HepG2 (cell line): ENCODE measurements around the gene SLC41A1. TPM values are rescaled to one million over a fixed set of nuclear protein-coding genes. Genes with fewer than 3 reads are reported as not detected.

Experiments used
- BCL6 ChIP-seq: IDR thresholded peaks from 2 replicates; pipeline ENCODE4 v1.6.1; 2016; ENCODE audit warnings: missing genetic modification reagents, missing compliant biosample characterization
- CREM ChIP-seq, 2 experiments: sonication (generic) in 1 of 2; formaldehyde crosslinking in 1 of 2; IDR thresholded peaks; 2 replicates each; pipeline versions ENCODE4 v1.4.0 to v1.6.1; 2016 to 2020; ENCODE audit warnings: antibody characterized with exemption in 1 of 2, mild to moderate bottlenecking in 1 of 2, missing genetic modification reagents in 1 of 2
- EHMT2 ChIP-seq: fragments of 200-600 bp; sonication (generic); IDR thresholded peaks from 2 replicates; pipeline ENCODE4 v1.7.0; 2017; ENCODE audit warnings: antibody characterized with exemption, low read depth, low read length, borderline replicate concordance
- SOX13 ChIP-seq, 3 experiments: fragments of 450-650 bp in 1 of 3; sonication (generic) in 1 of 3; formaldehyde crosslinking in 1 of 3; IDR thresholded peaks in 2 of 3; conservative IDR thresholded peaks in 1 of 3; 2 replicates each; pipeline versions ENCODE4 v1.5.0 to v1.6.1; 2016 to 2020; ENCODE audit warnings: antibody characterized with exemption in 1 of 3, mild to moderate bottlenecking in 1 of 3, missing compliant biosample characterization in 1 of 3, missing genetic modification reagents in 1 of 3, moderate library complexity in 1 of 3
- ZFP36L2 ChIP-seq: sonication (generic); formaldehyde crosslinking; IDR thresholded peaks from 2 replicates; pipeline ENCODE4 v1.4.0; 2020; ENCODE audit warnings: missing genetic modification reagents
- ZNF20 ChIP-seq: sonication (generic); formaldehyde crosslinking; IDR thresholded peaks from 2 replicates; pipeline ENCODE4 v1.4.0; 2020; ENCODE audit warnings: mild to moderate bottlenecking, moderate library complexity, missing genetic modification reagents
- ZNF232 ChIP-seq: sonication (generic); formaldehyde crosslinking; IDR thresholded peaks from 2 replicates; pipeline ENCODE4 v1.4.0; 2020; ENCODE audit warnings: missing genetic modification reagents, borderline replicate concordance
- ZNF567 ChIP-seq: sonication (generic); formaldehyde crosslinking; IDR thresholded peaks from 2 replicates; pipeline ENCODE4 v1.8.1; 2023; ENCODE audit warnings: mild to moderate bottlenecking, missing genetic modification reagents, borderline replicate concordance
- polyA plus RNA-seq, 8 experiments: library from polyadenylated mRNA; depleted of rRNA in 3 of 8; stranded (reverse) in 7 of 8; unstranded in 1 of 8; fragments of >200 nt; fragmentation: Illumina TruSeq in 4 of 8; extraction: Trizol in 4 of 8; gene quantifications; 2 replicates each; pipeline versions ENCODE4 v1.2.1 to v1.2.3, GENCODE V29; 2011 to 2016; ENCODE audit warnings: low read depth in 4 of 8, missing spikeins in 1 of 8, mixed read lengths in 1 of 8; ENCODE audit not compliant: insufficient read depth in 1 of 8
- total RNA-seq, 5 experiments: library from RNA; depleted of rRNA; stranded (reverse); fragments of >200 nt; fragmentation: Illumina TruSeq; extraction: Trizol; gene quantifications; 2 replicates each; pipeline ENCODE4 v1.2.3, GENCODE V29; 2016; ENCODE audit warnings: low read depth in 1 of 5
- TF ChIP-seq, protein P1 (sequence below): sonication (generic); formaldehyde crosslinking; conservative IDR thresholded peaks from 2 replicates; pipeline ENCODE4 v1.4.0; 2020; ENCODE audit warnings: missing genetic modification reagents
- TF ChIP-seq, protein P2 (sequence below): sonication (generic); formaldehyde crosslinking; IDR thresholded peaks from 2 replicates; pipeline ENCODE4 v1.5.0; 2020; ENCODE audit warnings: missing genetic modification reagents
- TF ChIP-seq, protein P3 (sequence below): IDR thresholded peaks from 2 replicates; pipeline ENCODE4 v1.6.1; 2018; ENCODE audit warnings: missing genetic modification reagents, mild to moderate bottlenecking, missing compliant biosample characterization
- TF ChIP-seq, protein P4 (sequence below): sonication (generic); formaldehyde crosslinking; IDR thresholded peaks from 2 replicates; pipeline ENCODE4 v1.5.1; 2020; ENCODE audit warnings: missing genetic modification reagents, mild to moderate bottlenecking, borderline replicate concordance
- TF ChIP-seq, protein P5 (sequence below): sonication (generic); formaldehyde crosslinking; IDR thresholded peaks from 2 replicates; pipeline ENCODE4 v1.8.0; 2022; ENCODE audit warnings: missing genetic modification reagents, mild to moderate bottlenecking, inconsistent platforms, borderline replicate concordance
- TF ChIP-seq, protein P6 (sequence below), 2 experiments: IDR thresholded peaks; 2 replicates each; pipeline ENCODE4 v1.6.1; 2011 to 2012; ENCODE audit warnings: low read length in 2 of 2, borderline replicate concordance in 1 of 2, low read depth in 1 of 2, mild to moderate bottlenecking in 1 of 2, moderate library complexity in 1 of 2

The SLC41A1 gene
- total and polyA plus RNA-seq, 2 of the 13 experiments (the other 11 are each of a cell fraction or from before 2014, with no cell fraction given) = 2.2 to 4.6 TPM

DNA sequence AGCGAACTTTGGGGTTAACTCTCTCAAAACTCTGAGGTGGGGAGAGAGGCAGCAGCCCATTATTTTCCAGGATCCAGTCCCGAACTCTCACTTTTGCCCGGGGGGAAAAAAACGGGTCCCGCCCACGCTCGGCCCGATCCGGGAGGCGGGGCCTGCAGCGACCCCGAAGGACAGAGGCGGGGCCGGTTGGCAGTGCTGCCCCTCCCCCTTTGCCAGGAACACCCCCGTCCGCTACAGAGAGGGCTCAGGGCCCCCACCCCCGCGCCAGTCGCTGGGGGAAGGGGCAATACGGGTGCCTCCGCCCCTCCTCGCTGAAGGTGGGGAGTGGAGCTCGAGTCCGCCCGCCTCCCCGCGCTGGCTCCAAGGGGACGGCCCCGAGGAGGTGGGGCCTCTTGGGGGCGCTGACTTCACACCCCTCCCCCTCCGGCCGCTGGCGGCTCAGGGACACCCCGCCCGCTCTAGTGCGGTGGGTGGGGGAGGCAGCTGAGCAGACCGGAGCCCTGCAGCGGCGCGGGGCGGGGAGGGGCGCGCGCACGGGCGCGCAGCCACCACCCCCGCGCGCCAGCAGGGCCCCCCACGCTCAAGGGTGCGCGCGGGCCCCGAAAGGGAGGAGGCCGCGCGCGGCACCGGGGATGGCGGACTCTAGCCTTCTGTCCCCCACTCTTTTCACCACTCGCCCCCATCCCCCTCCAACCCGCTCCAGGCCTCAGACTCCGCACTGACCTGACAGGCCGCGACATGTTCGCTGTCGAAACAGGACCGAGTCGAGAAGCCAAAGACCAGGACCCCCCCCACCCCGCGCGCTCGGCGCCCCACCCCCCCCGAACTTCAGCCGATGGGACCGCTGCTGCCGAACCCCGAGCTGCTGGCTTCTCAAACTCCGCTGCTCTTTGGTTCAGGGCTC lies 63.5 kb downstream of the SLC41A1 start (continued):
- TF ChIP-seq, protein P1, sequence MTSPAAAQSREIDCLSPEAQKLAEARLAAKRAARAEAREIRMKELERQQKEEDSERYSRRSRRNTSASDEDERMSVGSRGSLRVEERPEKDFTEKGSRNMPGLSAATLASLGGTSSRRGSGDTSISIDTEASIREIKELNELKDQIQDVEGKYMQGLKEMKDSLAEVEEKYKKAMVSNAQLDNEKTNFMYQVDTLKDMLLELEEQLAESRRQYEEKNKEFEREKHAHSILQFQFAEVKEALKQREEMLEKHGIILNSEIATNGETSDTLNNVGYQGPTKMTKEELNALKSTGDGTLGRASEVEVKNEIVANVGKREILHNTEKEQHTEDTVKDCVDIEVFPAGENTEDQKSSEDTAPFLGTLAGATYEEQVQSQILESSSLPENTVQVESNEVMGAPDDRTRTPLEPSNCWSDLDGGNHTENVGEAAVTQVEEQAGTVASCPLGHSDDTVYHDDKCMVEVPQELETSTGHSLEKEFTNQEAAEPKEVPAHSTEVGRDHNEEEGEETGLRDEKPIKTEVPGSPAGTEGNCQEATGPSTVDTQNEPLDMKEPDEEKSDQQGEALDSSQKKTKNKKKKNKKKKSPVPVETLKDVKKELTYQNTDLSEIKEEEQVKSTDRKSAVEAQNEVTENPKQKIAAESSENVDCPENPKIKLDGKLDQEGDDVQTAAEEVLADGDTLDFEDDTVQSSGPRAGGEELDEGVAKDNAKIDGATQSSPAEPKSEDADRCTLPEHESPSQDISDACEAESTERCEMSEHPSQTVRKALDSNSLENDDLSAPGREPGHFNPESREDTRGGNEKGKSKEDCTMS (CRISPR knock-in tag) = no peak
- TF ChIP-seq ZNF232 (CRISPR knock-in tag) (no peak), ZNF567 (CRISPR knock-in tag) (no peak), ZNF20 (CRISPR knock-in tag) (no peak), ZFP36L2 (CRISPR knock-in tag) (no peak), BCL6 (CRISPR knock-in tag) (peak; percentile 35; the same call in 1 of the 2 replicates), EHMT2 (no peak), SOX13 (IDR thresholded peaks at IDR 0.05) (no peak), SOX13 (CRISPR knock-in tag; conservative IDR thresholded peaks at IDR 0.05 in 1 of 2, IDR thresholded peaks at IDR 0.05 in 1 of 2) (peak in 1 of 2 experiments; percentile 68; a peak in 2 of 4 replicates), CREM (IDR thresholded peaks at IDR 0.05) (no peak), CREM (CRISPR knock-in tag; IDR thresholded peaks at IDR 0.05) (no peak)
- TF ChIP-seq, protein P2, sequence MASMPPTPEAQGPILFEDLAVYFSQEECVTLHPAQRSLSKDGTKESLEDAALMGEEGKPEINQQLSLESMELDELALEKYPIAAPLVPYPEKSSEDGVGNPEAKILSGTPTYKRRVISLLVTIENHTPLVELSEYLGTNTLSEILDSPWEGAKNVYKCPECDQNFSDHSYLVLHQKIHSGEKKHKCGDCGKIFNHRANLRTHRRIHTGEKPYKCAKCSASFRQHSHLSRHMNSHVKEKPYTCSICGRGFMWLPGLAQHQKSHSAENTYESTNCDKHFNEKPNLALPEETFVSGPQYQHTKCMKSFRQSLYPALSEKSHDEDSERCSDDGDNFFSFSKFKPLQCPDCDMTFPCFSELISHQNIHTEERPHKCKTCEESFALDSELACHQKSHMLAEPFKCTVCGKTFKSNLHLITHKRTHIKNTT (CRISPR knock-in tag) = no peak
- TF ChIP-seq, protein P3, sequence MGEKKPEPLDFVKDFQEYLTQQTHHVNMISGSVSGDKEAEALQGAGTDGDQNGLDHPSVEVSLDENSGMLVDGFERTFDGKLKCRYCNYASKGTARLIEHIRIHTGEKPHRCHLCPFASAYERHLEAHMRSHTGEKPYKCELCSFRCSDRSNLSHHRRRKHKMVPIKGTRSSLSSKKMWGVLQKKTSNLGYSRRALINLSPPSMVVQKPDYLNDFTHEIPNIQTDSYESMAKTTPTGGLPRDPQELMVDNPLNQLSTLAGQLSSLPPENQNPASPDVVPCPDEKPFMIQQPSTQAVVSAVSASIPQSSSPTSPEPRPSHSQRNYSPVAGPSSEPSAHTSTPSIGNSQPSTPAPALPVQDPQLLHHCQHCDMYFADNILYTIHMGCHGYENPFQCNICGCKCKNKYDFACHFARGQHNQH (CRISPR knock-in tag) = peak; percentile 83
- TF ChIP-seq, protein P4, sequence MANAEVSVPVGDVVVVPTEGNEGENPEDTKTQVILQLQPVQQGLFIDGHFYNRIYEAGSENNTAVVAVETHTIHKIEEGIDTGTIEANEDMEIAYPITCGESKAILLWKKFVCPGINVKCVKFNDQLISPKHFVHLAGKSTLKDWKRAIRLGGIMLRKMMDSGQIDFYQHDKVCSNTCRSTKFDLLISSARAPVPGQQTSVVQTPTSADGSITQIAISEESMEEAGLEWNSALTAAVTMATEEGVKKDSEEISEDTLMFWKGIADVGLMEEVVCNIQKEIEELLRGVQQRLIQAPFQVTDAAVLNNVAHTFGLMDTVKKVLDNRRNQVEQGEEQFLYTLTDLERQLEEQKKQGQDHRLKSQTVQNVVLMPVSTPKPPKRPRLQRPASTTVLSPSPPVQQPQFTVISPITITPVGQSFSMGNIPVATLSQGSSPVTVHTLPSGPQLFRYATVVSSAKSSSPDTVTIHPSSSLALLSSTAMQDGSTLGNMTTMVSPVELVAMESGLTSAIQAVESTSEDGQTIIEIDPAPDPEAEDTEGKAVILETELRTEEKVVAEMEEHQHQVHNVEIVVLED (CRISPR knock-in tag) = no peak
- TF ChIP-seq, protein P5, sequence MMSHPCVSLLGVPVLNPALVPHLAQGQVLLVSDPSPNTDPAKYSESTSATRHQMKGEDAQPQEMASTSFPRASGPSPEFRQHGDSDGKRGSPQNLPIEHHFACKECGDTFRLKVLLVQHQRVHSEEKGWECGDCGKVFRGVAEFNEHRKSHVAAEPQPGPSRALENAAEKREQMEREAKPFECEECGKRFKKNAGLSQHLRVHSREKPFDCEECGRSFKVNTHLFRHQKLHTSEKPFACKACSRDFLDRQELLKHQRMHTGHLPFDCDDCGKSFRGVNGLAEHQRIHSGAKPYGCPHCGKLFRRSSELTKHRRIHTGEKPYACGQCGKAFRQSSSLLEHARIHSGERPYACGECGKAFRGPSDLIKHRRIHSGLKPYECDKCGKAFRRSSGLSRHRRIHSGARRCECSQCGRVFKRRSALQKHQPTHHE = no peak
- TF ChIP-seq, protein P6, sequence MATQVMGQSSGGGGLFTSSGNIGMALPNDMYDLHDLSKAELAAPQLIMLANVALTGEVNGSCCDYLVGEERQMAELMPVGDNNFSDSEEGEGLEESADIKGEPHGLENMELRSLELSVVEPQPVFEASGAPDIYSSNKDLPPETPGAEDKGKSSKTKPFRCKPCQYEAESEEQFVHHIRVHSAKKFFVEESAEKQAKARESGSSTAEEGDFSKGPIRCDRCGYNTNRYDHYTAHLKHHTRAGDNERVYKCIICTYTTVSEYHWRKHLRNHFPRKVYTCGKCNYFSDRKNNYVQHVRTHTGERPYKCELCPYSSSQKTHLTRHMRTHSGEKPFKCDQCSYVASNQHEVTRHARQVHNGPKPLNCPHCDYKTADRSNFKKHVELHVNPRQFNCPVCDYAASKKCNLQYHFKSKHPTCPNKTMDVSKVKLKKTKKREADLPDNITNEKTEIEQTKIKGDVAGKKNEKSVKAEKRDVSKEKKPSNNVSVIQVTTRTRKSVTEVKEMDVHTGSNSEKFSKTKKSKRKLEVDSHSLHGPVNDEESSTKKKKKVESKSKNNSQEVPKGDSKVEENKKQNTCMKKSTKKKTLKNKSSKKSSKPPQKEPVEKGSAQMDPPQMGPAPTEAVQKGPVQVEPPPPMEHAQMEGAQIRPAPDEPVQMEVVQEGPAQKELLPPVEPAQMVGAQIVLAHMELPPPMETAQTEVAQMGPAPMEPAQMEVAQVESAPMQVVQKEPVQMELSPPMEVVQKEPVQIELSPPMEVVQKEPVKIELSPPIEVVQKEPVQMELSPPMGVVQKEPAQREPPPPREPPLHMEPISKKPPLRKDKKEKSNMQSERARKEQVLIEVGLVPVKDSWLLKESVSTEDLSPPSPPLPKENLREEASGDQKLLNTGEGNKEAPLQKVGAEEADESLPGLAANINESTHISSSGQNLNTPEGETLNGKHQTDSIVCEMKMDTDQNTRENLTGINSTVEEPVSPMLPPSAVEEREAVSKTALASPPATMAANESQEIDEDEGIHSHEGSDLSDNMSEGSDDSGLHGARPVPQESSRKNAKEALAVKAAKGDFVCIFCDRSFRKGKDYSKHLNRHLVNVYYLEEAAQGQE (IDR thresholded peaks at IDR 0.05; ENCODE audit: borderline replicate concordance in 1 of 2, low read depth in 1 of 2, low read length in 2 of 2) = no peak
